HPDE6-E6E7 (cell line): ENCODE measurements around the gene SLC3A2.
"Not testable (repeated sequence)": the region's sequence is repeated elsewhere in the genome, so short reads cannot be mapped to it uniquely, and the experiment has no call there.

ENCODE experiments used
- DNase-seq: peaks from one replicate; pipeline ENCODE4 v3.0.0; 2011; ENCODE audit warnings: missing footprints; ENCODE audit errors: extremely low spot score

The SLC3A2 gene

GRCh38 chr11:62880803-62881578, at the start of gene SLC3A2:
Gene SLC3A2 (plus strand): TSS chr11:62880896. CDS start chr11:62881024, 128 bp downstream.
- DNase-seq, result peak; percentile 85

DNA sequence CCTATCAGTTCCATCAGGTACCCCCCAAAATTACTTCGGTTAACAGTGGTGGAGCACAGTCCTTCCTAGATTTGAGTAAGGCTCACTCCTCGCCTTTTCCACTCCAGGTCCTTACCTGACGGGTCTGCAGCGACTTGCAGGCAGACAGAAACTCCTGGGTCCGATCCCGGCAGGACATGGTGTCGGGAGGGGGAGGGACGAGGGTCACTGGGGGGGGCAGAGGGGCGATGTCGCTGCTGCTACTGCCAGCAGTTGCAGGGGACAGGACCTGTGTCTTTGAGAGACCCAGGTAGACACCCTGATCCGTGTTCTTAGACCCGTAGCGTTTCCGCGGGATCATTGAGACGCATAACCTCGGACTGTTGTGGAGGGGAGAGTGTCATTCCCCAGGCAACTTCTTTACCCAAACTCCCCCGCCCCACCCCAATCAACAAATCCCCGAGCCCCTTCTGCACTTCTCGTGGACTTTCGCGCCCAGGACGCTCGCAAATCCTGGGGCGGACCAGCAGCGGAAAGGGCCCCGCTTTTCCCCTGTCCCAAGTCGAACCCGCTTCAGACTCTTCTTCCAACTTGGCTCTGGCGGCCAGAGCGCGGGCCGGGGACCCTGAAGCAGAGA, 49.7 kb upstream of the SLC3A2 start:
- DNase-seq, result peak; percentile 8

DNA sequence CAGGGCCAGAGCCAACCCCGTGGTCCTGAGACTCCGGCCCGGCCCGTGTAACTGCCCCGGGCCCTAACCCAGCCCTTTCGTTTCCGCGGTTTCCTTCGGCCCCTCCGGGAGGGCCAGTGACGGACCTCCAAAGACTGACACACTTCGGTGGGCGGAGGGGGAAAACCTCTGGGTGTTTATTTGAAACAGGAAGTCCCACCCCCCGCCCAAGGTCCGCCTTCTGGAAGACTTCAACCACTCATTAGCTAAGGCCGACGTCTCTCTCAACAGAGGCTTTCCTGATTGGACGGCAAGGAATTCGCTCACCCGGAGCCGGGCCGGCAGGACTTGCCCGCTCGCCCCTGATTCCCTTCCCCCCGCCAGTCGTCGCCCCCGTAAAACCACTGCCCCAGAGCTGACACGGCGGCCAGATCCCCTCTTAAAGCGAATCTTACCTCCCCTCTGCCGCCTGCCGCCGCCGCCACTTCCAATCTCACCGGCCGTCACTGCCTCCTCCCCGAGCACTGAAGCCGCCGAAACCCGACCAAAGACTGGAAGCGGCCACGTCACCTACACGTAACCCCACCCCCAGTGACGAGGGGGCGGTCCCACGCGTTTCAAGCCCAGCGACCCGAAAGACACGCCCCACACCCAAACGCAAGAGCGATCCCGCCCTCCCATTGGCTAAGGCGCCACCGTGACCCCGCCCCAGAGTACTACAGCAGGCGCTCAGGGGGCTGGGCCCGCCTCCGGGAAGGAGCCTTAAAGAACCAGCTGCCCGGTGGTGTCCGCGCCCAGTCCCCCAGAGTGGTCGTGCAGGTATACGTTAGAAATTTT, 49.0 kb upstream of the SLC3A2 start, which contains the start of gene STX5:
Gene STX5, minus strand, starts transcription at position 532 of the 816 bp plus-strand sequence. CDS start 808 bp downstream, outside the sequence.
- DNase-seq, result peak; percentile 96

DNA sequence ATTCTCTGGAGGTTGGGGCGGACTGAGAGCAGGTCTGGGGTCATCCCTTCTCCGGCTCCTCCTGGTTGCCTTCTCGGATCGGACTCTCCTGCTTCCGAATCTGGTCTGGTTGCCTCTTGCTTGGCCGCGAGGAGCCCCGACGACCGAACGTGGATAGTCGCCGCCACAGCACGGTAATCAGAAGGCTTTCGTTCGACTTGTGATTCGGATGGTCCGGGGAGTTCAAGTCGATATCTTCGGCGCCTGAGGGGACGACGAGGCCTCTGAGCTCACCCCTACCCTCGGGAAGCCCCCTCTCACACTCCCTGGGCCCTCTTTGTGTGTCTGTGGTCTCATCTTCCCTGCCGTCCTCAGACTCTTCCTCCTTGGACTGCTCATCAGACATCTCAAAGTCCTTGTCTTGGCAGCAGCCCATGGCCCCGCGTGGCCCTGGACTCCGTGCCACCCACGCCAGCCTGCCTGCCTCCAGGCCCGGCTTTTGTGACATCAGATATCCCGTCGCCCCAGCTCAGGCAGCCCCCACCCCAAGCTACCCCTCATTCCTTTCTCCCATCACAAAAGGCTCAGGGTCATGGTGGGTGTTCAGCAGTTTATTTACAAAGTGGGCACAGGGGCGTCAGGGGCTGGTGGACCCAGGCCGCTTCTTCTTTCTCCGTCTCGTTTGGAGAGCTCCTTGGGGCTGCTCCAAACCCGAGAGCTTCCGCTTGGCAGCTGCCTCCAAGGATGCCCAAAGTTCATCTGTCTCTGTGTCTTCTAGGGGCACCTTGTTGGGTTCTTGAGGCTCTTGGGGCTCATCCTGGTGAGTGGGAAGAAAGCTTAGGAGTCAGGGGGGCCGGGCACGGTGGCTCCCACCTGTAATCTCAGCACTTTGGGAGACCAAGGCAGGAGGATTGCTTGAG, 48.1 kb upstream of the SLC3A2 start, which contains the start of gene TEX54:
Gene TEX54, minus strand, starts transcription at position 506 of the 899 bp plus-strand sequence.
- DNase-seq, result peak; percentile 16

DNA sequence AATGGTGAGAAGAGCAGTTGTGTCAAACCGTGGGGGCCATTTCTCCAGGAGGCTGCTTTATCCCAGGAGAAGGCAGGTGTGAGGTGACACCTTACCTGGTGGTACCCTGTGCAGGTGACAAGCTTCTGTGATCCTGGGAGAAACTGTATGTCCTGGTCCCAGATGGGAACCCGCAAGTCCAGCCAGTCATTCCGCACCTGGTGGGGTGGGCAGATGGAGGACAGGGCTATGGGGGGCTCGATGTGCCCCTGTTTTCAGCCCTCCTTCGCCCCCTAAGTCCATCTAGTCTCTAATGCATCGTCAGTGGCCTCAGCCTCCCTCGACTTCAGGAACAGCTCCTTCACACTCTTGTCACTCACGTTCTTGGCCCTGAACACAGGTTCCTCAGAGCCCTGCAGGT, 45.4 kb upstream of the SLC3A2 start:
- no peak for DNase-seq

DNA sequence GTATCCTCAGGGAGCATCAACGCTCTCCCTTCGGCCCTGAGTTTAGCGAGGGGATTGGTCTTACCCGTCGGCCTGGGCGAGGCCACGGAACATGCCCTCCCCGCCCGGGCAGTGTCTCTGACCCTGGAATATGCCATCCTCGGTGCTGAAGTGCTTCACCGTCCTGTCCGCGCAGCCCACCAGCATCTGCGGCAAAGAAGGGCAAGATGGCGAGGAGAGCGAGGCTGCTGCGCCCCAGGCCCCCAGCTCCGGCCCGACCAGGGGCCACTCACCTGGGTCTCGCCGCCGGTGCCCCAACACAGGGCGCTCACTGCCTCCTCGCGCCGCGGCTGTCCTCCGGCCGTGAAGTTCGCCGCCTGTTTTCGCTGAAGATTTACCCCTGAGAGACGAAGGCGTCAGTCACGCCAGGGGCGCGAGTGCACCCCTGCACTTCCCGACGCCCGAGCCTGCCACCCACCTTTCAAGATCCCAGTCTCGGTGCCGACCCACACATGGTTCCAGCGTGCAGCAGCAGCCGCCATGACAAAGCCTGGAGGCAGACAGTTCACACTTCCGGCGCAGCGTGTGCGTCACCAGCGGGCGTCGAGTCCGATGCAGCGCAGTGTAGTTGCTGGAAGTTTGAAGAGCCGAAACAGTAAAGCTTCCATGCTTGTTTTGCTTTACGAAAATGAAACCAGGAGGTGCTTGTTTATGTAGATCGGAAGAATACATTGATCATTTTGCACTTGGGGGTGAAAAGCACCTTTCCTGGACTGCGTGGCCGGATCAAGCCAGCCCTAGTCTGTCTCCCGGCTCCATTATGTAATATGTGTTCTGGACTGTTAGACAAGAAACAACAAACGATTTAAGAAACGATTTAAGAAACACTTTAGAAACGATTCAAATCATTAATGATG, 41.4 kb upstream of the SLC3A2 start, which contains the start of gene WDR74:
Gene WDR74, minus strand, starts transcription at position 541 of the 896 bp plus-strand sequence. Its CDS starts 20 bp downstream, at position 521.
- DNase-seq, result peak; percentile 83

GRCh38 chr11:62840721-62841360, 39.9 kb upstream of the SLC3A2 start:
- not testable (repeated sequence) for DNase-seq

DNA sequence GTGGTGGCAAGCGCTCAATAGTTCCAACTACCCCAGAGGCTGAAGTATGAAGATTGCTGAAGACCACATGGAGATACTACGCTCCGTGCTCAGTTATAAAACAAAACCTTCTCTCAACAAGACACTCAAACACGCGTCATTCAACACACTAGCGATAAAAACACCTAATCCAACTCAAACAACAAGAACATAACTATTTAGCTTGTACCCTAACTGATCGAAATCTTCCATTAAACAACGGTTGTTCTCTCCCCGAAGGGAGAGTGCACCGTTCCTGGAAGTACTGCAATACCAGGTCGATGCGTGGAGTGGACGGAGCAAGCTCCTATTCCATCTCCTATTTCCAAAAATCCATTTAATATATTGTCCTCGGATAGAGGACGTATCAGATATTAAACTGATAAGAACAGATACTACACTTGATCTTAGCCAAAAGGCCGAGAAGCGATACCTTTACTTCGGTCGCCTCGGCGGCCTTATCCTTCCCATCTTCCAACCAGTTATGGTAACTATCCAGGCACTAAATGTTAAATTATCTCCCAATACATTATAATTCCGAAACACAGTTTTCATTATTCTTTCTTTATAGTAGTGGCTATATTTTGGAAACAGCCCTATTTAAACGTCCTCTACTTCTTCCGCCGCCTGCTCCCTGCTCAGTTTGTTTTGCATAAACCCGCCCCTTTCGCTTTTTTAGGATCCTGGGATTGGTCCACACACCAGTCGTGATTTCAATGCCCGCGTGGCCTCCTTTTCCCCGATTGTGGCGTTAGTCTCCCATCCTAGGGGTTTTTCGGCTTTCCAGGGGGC, 39.1 kb upstream of the SLC3A2 start:
- DNase-seq, result peak; percentile 90

GRCh38 chr11:62842171-62842741, 38.4 kb upstream of the SLC3A2 start:
- peak; percentile 15 for DNase-seq

DNA sequence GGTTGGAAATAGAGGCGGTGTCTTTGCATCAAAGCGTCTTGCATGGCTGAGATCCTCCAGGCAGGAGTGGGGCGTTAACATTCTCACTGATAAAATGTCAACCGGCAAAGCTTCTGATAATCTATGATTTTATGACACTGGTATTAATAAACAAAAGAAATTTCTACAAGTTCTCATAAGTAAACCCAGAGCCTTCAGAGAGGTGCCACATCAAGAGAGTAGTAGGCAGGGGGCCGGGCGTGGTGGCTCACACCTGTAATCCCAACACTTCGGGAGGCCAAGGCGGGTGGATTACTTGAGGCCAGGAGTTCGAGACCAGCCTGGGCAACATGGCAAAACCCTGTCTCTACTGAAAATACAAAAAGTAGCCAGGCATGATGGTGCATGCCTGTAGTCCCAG, 37.8 kb upstream of the SLC3A2 start:
- DNase-seq, result not testable (repeated sequence)

- DNase-seq, result no peak
Measured at GRCh38 chr11:62843466-62843865, 37.2 kb upstream of the SLC3A2 start.

GRCh38 chr11:62844154-62844553, 36.5 kb upstream of the SLC3A2 start:
- no peak for DNase-seq

- DNase-seq, result no peak
Measured at GRCh38 chr11:62846177-62846576, 34.5 kb upstream of the SLC3A2 start.

GRCh38 chr11:62847767-62848314, 32.9 kb upstream of the SLC3A2 start:
- DNase-seq, result no peak

GRCh38 chr11:62850911-62851806, 29.5 kb upstream of the SLC3A2 start:
- DNase-seq, result no peak

GRCh38 chr11:62851807-62852522, 28.7 kb upstream of the SLC3A2 start:
- no peak for DNase-seq
